ENCODE results near the gene RNLS. TPM values are rescaled to one million over a fixed set of nuclear protein-coding genes. Genes with fewer than 3 reads are reported as not detected.
A peak's percentile ranks its signal among the peaks of the same experiment; 100 is the strongest.

RNLS gene
- polyA plus RNA-seq, 12 donors = 2.1 to 10.7 (median 2.5) TPM; not detected in 1

GRCh38 chr10:88260329-88261051 is 322.6 kb downstream of the RNLS start:
- DNase-seq = no peak

- DNase-seq = no peak
These were observed 323.7 kb downstream of the RNLS start for GRCh38 chr10:88259381-88259780.

- DNase-seq = no peak
These were observed 326.2 kb downstream of the RNLS start for GRCh38 chr10:88256886-88257285.

- peak; percentile 90 for DNase-seq
These were observed 327.0 kb downstream of the RNLS start for GRCh38 chr10:88256013-88256680.

- DNase-seq = no peak
These were observed 329.0 kb downstream of the RNLS start for GRCh38 chr10:88254091-88254490.

- DNase-seq = no peak
These were observed 329.5 kb downstream of the RNLS start for GRCh38 chr10:88253622-88254021.

- no peak for DNase-seq
These were observed 330.0 kb downstream of the RNLS start for GRCh38 chr10:88253128-88253527.

GRCh38 chr10:88249450-88249849 is 333.7 kb downstream of the RNLS start:
- no peak for DNase-seq

- no peak for DNase-seq
These were observed 336.4 kb downstream of the RNLS start for GRCh38 chr10:88246675-88247074.

- peak; percentile 73 for DNase-seq
These were observed 337.1 kb downstream of the RNLS start for GRCh38 chr10:88245974-88246511.

- DNase-seq = no peak
These were observed 338.1 kb downstream of the RNLS start for GRCh38 chr10:88244781-88245625.

GRCh38 chr10:88243836-88244730 is 339.0 kb downstream of the RNLS start:
- peak; percentile 65 for DNase-seq

GRCh38 chr10:88243202-88243744 is 339.8 kb downstream of the RNLS start:
- no peak for DNase-seq

- DNase-seq = no peak
These were observed 341.6 kb downstream of the RNLS start for GRCh38 chr10:88241501-88241900.

GRCh38 chr10:88239212-88239611 is 343.9 kb downstream of the RNLS start:
- DNase-seq = no peak

- no peak for DNase-seq
These were observed 344.6 kb downstream of the RNLS start for GRCh38 chr10:88238615-88238914.

GRCh38 chr10:88237896-88238614 is 345.1 kb downstream of the RNLS start:
- DNase-seq = no peak

GRCh38 chr10:88236121-88236743 is 346.9 kb downstream of the RNLS start:
- no peak for DNase-seq

- DNase-seq = no peak
These were observed 348.8 kb downstream of the RNLS start for GRCh38 chr10:88234297-88234696.

- no peak for DNase-seq
These were observed 349.2 kb downstream of the RNLS start for GRCh38 chr10:88233870-88234269.

Measured in muscle of arm (tissue), 12 donors.